GM18508 (cell line): Measurements from ENCODE around the gene PHF14.

Experiments
- ATAC-seq: cut with Tn5 transposase; IDR thresholded peaks from one replicate; pipeline ENCODE4 v1.9.1; 2021; ENCODE audit warnings: moderate number of reproducible peaks; ENCODE audit not compliant: insufficient read depth, unreplicated experiment

The PHF14 gene

DNA sequence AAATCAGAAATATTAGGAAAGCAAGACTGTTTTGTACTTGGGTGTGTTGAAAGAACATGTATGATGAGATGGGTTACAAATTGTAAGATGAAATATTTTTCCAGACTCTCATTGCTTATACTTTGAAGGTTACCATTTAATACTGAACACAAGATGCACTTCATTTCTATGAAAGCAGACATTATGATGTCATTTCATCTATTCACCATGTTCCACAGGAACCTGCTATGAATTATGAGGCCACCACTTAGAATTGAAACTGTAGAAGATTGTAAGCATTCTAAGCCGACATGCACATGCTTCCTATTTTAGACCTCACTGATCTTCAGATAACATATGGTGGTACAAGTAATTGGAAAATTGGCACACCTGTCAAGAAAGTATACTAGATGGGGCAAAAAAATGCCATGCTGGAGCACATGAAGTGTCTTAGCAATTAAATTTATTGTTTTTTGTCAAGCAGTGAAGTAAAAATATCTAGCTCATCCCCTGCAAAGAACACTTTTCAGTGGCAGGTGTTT lies 195.0 kb downstream of the PHF14 start:
- ATAC-seq: no peak

DNA sequence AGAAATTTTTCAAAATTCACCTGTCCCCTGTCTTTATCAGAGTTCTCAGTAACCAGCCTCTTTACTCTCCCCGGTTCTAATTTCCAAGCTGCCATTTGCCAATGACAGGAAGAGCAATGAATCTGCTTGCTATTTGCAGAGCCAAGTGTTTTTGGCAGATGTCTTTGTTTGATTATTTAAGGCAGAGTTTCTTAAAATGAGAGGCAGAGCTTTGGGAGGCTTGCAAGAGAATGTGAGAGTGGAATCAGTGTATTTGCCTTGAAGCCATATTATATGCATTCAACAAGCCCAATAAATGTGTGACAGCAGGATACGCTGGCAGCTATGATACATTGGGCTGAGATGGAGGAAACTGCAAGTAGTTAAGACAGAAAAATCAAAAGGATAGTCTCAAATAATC lies 196.5 kb downstream of the PHF14 start:
- ATAC-seq: no peak

DNA sequence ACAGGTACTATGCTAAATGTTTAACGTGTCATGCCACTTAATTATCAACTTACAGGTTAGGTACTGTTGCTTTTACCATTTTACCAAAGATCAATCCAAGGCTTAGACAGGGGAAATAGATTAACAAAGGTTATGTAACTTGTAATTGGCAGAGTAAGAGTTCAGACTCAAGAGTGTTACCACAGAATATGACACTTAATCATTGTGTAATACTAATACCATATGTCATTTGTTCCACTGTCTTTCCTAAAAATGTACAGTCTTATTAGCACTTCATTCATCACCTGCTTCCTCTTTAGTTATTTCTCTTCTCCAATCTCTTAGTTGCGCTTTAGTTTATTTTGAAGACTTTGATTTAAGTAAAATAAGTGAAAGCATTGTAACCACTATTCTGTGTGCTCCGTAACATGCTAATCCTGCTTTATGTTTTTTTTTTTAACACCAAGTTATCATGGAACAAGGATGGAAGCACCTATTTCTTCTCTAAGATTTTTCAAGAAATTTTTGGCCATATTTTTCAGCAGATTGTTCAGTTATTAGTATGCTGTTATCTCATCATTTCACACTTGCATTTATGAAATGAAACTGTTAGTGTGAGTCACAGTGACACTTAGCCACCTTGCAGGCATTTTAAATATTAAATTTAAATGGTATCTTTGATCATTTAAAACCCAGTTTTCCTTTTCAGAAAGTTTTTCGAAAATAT lies 197.3 kb downstream of the PHF14 start:
- ATAC-seq: no peak

DNA sequence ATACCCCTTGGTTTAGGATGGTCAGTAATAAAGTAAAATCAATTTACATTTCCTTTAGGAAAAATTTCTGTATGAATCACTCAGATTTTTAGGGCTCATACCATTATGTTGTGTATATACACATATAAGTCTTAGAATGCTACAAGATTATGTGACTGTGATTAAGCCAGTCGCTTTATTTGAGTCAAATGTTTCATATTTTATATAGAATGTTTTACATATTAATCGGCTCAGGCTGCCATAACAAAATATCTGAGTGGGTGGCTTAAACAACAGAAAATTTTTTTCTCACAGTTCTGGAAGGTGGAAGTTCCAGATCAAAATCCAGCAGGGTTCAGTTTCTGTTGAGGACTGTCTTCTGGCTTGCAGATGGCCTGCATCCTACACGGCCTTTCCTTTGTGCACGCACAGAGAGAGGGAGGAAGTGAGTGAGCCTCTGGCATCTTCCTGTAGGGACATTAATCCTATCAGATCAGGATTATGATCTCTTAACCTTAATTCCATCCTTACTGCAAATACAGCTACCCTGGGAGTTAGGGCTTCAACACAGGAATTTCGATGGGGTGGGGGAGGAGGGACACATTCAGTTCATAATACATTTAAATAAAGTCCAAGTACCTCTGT lies 198.0 kb downstream of the PHF14 start:
- no peak for ATAC-seq

DNA sequence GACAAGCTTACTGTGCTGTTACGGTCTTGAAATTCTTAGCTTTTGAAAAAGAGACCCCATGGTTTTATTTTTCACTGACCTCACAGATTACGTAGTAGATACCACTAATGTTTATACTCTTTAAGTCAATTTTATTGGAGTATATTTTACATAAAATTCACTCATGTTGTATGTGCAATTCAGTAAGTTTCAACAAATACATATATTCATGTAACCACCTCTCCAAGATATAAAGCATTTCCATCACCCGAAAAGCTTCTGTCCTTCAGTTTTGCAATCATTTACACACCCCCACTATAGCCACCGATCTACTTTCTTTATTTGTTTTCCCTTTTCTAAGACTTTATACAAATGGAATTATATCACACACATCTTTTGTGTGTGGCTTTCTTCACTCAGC lies 199.2 kb downstream of the PHF14 start:
- ATAC-seq: no peak

DNA sequence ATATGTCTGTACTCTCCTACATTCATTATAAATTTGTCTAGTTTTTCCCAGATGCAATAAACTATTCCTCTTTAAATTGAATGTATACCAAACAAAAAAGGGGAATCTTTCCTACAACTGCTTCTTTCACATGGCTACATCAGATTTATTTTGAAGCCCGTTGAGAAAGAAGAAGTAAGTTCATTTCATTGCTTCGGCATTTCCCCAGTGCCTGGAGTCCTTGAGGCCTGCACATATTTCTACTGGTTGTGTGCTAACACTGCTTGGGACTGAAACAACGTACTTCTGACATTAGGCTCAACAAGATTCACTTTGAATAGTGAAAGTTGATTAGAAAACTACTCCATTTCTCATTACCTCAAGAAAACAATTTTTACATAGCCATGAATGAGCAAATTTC lies 201.7 kb downstream of the PHF14 start:
- no peak for ATAC-seq

DNA sequence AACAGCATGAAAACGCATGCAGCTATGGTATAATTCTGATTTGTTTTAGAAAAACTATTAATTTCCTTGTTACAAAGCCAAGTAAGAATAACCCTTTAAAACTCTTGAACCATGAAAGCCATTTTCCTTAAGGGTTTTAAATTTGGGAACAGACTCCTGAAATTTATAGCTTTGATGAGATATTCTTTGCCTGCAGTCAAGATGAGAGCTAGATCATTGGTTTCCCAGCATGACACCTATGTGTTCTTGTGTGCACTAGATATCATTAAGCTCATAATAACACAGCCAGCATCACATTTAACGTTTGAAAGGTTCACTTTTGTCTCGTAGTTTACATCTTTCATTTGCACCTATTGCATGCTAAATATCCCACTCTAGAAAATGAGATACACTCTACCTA lies 202.2 kb downstream of the PHF14 start:
- no peak for ATAC-seq

DNA sequence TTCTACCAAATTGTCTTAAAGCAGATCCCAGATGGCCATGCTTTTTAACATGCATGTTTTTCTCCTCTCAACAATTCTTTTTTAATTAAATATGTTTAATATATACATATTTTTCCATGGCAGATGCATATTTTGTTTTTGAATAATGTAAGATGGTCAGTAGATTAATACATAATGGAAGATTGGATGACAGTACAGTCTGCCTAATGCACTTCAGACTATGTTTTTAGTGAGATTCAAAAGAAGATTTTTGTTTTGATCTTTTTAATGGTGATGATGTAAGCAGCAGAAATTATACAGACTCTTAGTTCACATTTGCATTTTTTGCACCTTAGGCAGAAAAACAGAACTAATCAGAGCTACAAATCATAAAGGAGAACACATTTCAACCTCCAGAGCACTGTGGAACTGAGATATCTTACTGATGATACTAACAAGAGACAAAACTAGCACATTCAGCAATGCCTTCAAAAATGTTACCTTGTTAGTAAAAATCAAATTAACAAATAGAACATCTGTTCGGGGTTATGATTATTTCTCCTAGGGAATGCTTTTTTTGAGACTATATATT lies 203.4 kb downstream of the PHF14 start:
- no peak for ATAC-seq

DNA sequence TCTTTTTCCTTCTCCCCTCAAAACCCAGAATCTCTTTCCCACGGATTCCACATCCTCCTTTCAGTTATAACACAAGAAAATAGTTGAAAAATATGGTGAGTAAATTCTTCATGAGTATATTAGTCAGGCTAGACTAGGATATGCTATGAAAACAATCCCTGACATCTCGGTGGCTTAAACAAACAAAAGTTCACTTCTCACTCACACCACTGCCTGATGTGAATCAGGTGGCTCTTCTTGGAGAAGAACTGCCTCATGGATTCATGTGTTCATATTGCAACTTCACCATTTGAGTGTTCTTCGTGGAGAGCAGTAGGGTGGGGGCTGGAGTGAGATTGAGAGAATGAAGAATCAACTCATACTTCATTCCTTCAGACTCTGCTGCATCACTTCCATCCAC lies 204.1 kb downstream of the PHF14 start:
- no peak for ATAC-seq

DNA sequence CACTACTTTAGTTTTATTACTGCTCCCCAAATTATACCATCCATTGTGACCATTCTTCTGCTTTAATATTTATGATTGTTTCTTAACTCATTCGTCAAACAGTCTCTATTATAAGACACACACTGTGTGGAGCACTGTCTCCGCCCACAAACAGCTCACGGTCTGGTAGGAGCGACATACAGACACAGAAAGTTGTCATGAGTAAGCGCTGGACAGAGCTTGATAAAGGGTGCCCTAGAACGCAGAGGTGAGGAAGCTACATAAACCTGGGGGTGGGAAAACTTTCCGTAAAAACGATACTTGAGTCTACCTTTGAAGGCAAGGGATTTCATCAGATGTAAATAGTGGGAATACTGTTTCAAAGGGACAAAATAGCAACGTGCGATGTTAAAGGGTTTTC lies 207.9 kb downstream of the PHF14 start:
- ATAC-seq: no peak

DNA sequence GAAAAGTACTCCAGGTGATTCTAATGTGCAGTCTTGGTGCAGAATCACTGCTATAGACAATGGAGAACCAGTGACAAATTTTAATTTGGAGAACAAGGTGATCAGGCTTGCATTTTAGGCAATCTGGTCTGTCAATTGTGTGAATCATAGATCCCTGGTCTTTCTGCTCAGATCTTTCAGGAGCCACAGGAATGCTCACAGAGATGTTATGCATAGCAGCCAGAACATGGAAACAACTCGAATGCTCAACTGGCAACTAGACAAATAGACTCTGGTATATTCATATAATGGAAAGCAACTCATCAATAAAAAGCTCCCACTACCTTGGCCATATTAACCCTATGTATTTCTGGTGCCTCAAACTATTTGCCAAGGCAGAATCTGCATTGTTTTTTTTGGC lies 209.1 kb downstream of the PHF14 start:
- ATAC-seq: no peak

DNA sequence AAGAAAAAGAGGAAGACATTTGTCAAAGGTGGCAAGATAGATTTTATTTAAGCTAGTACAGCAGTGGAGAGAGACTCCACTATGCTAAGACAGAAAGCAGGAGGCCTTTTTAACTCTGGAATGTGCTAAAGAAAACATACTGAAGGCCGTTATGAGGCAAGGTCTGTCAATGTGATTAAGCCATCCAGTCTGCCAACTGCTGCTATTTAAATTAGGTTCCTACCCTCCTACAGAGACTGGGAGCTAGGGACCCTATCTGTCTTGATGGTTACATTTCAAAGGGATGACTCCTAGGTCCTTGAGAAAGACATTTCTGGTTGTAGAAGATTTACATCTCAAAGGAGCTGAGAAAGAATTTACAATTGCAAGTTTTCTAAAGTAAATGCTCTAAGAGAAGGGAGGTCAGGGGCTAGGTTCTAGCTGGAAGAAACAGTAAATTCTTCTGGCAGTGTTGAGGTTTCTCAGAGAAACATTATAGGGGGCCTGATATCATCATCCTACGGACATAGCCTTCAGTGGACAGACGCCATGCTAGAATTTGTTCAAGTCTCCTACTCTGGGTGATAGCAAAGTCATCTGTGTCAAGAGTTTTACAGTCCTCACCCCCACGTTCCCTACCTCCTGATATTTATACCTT lies 211.6 kb downstream of the PHF14 start:
- no peak for ATAC-seq

DNA sequence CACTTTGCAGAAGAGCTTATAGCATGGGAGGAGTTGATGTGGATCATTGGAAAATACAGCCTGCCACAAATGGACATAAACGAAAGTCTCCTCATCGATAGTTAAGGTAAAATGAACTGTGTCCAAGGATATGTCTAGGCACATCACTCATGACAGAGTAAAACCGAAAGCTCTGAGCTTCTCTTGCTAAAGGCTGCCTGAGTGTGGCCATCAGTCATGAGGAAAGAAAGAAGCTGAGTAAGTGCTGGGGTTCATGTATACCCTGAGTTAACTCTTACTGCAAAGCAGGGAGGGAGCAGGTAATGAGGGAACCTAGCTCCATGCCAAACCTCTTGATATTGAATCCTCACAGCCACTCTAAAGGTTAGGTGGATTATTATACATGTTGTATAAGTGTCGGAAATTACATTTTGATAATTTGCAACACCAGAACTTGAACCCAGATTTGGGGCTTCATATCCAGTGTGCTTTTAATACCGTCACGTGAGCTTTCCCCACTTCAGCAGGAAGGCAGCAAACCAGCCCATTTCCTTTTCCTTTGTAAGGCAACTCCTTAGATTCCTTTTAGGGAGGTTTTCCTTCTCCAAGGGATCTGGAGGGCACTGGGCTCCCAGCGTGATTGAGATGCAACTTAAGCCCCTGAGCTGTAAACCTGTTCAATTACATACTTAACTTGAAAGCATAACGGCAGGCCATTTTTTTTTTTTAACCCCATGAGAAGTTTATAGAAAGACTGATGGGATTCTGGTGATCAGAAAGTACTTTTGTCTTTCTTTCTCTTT lies 215.0 kb downstream of the PHF14 start:
- no peak for ATAC-seq

DNA sequence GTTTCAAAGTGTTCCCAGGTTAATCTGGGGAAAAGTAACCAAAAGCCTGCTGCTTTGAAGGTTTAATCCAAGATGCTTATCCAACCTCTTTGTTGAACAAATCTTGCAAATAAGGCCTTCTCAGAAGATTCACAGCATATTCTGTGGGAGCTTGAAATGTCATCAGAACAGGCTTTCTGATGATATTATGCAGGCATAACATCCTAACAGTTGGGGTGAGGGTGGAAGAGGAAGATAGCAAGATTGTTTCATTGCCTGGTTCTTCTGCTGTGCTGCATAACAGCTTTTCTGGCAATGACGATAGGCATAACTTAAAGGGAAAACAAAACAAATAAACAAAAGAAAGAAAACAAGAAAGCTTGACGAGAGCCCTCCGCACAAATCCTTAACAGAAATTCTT lies 217.4 kb downstream of the PHF14 start:
- ATAC-seq: no peak

DNA sequence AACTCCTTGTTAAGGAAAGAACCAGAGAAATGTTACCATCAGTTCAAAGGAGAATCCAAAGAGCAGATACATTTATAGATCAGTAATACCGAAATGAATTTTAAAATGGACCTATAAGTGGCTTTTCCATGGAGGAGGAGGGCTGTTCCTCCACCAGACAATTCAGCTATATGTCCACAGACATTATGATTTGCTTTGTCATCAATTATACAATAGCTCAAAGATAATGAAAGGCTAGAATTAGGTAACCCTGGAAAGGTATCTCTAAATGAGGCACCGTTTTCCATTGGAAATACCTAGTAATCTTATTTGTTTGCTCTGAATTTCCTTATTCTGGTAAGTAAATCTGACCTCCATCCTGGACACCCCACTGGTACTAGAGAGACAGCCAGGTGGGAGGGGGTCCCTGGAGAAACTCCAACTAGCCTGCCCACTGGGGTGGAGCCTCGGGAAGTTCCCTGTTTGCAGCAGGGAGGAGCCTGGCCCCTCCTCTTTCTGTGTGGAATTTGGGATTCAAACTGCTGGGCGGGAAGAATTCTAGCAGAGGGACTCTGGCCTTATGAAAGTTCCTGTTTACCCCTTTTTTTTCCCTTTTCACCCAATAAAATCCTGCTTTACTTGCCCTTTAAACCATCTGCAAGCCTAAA lies 218.0 kb downstream of the PHF14 start:
- ATAC-seq: no peak

DNA sequence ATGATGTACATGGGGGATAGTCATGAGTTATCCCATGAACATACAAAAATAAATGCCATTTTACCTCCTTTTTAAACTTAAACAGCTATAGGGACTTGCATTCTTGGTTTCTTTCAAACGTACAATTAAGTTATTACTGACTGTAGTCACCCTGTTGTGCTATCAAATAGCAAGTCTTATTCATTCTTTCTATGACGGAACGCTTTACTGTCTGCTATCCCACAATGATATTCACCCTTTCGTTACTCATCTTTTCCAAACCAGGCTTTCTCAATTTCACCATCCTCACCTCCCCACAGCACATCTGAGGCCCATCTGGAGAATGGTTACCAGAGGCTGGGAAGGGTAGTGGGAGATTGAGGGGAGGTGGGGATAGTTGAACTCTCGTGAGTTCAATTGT lies 218.8 kb downstream of the PHF14 start:
- ATAC-seq: no peak

DNA sequence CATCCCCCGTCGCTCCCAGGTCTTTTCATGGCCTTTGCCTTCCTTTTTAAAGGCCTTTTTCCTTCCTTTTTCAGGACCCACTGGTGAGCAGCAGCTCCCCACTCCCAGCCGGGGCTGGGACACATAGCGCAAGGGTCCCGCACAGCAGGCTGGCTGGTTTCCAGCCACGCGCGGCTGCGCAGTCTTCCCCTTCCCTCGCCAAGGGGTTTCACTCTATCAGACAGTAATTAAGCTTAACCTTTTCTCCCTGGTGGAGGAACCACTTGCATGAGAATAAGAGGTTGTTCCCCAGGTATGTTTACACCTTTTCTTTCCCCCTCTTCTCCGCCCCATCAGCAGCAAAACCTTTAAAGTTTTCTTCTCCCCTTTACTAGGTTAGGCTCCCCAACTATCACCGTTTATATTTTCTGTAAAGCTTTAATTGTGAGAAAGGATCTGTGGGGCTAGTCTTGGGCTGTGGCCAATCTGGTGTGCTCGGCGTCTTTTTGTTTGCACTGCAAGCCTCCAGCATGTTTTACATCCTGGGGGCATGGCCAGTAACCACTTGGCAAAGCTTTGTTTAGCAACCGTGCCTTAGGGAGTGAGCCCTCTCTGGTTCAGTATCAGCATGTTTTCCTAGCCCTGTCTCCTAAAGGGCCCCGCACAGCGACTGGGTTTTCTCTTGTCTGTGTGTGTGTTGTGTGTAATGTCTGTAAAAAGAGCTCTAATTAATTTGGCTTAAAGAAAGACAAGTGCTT lies 219.6 kb downstream of the PHF14 start:
- ATAC-seq: no peak

DNA sequence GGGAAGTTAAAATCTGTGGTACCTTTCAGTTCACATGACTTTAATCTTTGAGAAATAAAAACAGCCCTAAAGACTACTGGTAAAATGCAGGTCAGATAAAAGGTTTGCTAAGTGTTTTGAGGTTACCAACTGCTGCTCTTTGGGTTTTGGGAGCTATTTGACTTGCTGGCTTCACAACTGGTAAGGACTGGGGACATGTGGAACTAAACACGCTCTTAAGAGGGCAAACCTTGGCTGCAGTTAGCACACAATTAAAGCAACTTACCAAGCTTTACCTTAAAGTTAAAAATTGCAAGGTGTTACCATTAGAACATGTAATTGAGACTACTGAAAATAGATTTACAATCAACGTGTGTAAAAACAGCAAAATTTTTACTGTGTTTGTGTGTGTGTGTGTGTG lies 220.2 kb downstream of the PHF14 start:
- ATAC-seq: no peak

DNA sequence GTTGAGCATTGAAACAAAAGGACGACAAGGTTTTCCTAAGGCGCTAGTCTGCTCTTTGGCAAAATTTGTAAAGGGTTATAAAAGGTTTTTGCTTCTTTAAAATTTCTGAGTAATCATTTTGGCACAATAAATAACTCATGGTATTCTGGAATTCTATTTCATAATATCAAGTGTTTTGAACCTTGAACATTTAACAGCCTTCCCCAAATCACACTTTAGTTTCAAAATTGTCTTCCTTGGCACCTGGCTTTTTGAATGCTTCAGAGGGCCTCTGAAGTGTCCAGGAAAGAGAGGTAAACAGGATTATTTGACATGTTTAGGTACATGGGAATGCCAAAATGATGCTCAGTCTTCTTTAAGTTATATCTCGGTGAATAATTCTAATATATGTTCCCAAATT lies 220.8 kb downstream of the PHF14 start:
- ATAC-seq: no peak
